HepG2 (cell line): Measurements from ENCODE around the gene AP4M1. TPM values are rescaled to one million over a fixed set of nuclear protein-coding genes. Genes with fewer than 3 reads are reported as not detected.

ENCODE experiments used
- CBFB ChIP-seq: sonication (generic); formaldehyde crosslinking; IDR thresholded peaks from 2 replicates; pipeline ENCODE4 v1.4.0; 2020; ENCODE audit warnings: missing genetic modification reagents
- DPF2 ChIP-seq: sonication (generic); formaldehyde crosslinking; IDR thresholded peaks from 2 replicates; pipeline ENCODE4 v1.4.0; 2020; ENCODE audit warnings: mild to moderate bottlenecking, low read depth, missing genetic modification reagents, borderline replicate concordance
- HOXA3 ChIP-seq: sonication (generic); formaldehyde crosslinking; IDR thresholded peaks from 2 replicates; pipeline ENCODE4 v1.5.0; 2020; ENCODE audit warnings: missing genetic modification reagents
- MED8 ChIP-seq: sonication (generic); formaldehyde crosslinking; IDR thresholded peaks from 2 replicates; pipeline ENCODE4 v1.8.1; 2023; ENCODE audit warnings: mild to moderate bottlenecking, missing genetic modification reagents; ENCODE audit not compliant: insufficient replicate concordance
- PITX1 ChIP-seq: sonication (generic); formaldehyde crosslinking; IDR thresholded peaks from 2 replicates; pipeline ENCODE4 v1.5.1; 2020; ENCODE audit warnings: mild to moderate bottlenecking, missing genetic modification reagents
- POLR2A ChIP-seq, 2 experiments: IDR thresholded peaks; 2 replicates each; pipeline ENCODE4 v1.6.1; 2011; ENCODE audit warnings: low read depth in 2 of 2, low read length in 2 of 2, mild to moderate bottlenecking in 1 of 2, moderate library complexity in 1 of 2; ENCODE audit not compliant: insufficient read depth in 1 of 2
- ZNF34 ChIP-seq: sonication (generic); formaldehyde crosslinking; IDR thresholded peaks from 2 replicates; pipeline ENCODE4 v1.4.0; 2020; ENCODE audit warnings: mild to moderate bottlenecking, missing genetic modification reagents, borderline replicate concordance
- ZNF788 ChIP-seq: sonication (generic); formaldehyde crosslinking; IDR thresholded peaks from 2 replicates; pipeline ENCODE4 v1.5.0; 2020; ENCODE audit warnings: mild to moderate bottlenecking, missing genetic modification reagents, borderline replicate concordance
- ZNF891 ChIP-seq: sonication (generic); formaldehyde crosslinking; IDR thresholded peaks from 2 replicates; pipeline ENCODE4 v1.5.0; 2020; ENCODE audit warnings: mild to moderate bottlenecking, missing genetic modification reagents
- polyA plus RNA-seq, 8 experiments: library from polyadenylated mRNA; depleted of rRNA in 3 of 8; stranded (reverse) in 7 of 8; unstranded in 1 of 8; fragments of >200 nt; fragmentation: Illumina TruSeq in 4 of 8; extraction: Trizol in 4 of 8; gene quantifications; 2 replicates each; pipeline versions ENCODE4 v1.2.1 to v1.2.3, GENCODE V29; 2011 to 2016; ENCODE audit warnings: low read depth in 4 of 8, missing spikeins in 1 of 8, mixed read lengths in 1 of 8; ENCODE audit not compliant: insufficient read depth in 1 of 8
- total RNA-seq, 5 experiments: library from RNA; depleted of rRNA; stranded (reverse); fragments of >200 nt; fragmentation: Illumina TruSeq; extraction: Trizol; gene quantifications; 2 replicates each; pipeline ENCODE4 v1.2.3, GENCODE V29; 2016; ENCODE audit warnings: low read depth in 1 of 5
- TF ChIP-seq, protein P1 (sequence below), 2 experiments: sonication (generic) in 1 of 2; formaldehyde crosslinking in 1 of 2; IDR thresholded peaks; 2 replicates each; pipeline versions ENCODE4 v1.6.1 to v1.9.0; 2014 to 2022; ENCODE audit warnings: antibody characterized with exemption in 1 of 2, borderline replicate concordance in 1 of 2, inconsistent platforms in 1 of 2, low read depth in 1 of 2, missing genetic modification reagents in 1 of 2
- TF ChIP-seq, protein P2 (sequence below): sonication (generic); formaldehyde crosslinking; IDR thresholded peaks from 2 replicates; pipeline ENCODE4 v1.4.0; 2020; ENCODE audit warnings: mild to moderate bottlenecking, missing genetic modification reagents
- TF ChIP-seq, protein P3 (sequence below): IDR thresholded peaks from 2 replicates; pipeline ENCODE4 v1.6.1; 2016; ENCODE audit warnings: missing compliant biosample characterization, missing genetic modification reagents, borderline replicate concordance
- TF ChIP-seq, protein P4 (sequence below): sonication (generic); formaldehyde crosslinking; IDR thresholded peaks from 2 replicates; pipeline ENCODE4 v1.5.1; 2020; ENCODE audit warnings: missing genetic modification reagents, mild to moderate bottlenecking, borderline replicate concordance

AP4M1 gene
- total and polyA plus RNA-seq, 2 of the 13 experiments (the other 11 are each of a cell fraction or from before 2014, with no cell fraction given): 6.3 to 9.7 TPM

DNA sequence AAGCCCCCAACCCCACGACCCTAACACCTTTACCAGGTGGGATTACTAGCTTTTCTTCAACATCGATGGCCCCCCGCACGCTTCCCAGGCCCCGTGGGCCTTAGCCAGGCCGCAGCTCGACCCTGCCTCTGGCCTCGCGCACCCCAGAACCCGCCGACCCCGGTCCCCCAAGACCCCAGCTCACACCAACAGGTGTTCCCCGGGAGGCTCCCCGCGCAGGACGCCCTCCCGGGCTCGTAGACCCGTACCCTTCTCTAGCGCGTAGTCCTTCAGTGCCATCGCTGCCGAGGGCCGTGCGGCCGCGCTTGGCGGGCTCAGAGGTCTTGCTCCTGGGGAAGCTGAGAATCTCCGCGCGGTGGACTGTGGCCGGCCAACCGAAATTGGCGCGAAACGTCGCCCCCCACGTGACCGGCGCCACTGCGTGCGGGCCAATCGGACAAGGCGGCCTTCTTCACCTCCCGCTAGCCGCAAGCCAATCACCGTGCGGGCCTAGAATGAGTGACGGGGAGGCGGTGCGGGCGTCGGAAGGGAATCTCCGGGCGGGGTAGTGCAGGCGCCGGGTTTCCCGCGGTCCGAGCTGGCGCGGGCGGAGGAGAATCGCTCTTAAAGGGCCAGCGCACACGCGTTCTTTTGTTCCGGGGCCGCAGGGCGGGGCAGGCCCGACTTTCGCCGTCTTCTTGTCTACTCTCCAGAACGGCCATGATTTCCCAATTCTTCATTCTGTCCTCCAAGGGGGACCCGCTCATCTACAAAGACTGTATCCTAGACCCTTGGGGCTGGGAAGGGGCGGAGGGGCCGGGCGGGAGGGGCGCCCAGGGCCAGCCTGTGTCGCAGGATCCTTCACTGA lies at the start of gene AP4M1, which contains the start of gene MCM7 (continued):
- TF ChIP-seq, protein P1, sequence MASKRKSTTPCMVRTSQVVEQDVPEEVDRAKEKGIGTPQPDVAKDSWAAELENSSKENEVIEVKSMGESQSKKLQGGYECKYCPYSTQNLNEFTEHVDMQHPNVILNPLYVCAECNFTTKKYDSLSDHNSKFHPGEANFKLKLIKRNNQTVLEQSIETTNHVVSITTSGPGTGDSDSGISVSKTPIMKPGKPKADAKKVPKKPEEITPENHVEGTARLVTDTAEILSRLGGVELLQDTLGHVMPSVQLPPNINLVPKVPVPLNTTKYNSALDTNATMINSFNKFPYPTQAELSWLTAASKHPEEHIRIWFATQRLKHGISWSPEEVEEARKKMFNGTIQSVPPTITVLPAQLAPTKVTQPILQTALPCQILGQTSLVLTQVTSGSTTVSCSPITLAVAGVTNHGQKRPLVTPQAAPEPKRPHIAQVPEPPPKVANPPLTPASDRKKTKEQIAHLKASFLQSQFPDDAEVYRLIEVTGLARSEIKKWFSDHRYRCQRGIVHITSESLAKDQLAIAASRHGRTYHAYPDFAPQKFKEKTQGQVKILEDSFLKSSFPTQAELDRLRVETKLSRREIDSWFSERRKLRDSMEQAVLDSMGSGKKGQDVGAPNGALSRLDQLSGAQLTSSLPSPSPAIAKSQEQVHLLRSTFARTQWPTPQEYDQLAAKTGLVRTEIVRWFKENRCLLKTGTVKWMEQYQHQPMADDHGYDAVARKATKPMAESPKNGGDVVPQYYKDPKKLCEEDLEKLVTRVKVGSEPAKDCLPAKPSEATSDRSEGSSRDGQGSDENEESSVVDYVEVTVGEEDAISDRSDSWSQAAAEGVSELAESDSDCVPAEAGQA (IDR thresholded peaks at IDR 0.05; ENCODE audit: low read depth): peak; percentile 51; the same call in 1 of the 2 replicates
- TF ChIP-seq, protein P1 (CRISPR knock-in tag; IDR thresholded peaks at IDR 0.05; ENCODE audit: borderline replicate concordance): no peak
- TF ChIP-seq, protein P2, sequence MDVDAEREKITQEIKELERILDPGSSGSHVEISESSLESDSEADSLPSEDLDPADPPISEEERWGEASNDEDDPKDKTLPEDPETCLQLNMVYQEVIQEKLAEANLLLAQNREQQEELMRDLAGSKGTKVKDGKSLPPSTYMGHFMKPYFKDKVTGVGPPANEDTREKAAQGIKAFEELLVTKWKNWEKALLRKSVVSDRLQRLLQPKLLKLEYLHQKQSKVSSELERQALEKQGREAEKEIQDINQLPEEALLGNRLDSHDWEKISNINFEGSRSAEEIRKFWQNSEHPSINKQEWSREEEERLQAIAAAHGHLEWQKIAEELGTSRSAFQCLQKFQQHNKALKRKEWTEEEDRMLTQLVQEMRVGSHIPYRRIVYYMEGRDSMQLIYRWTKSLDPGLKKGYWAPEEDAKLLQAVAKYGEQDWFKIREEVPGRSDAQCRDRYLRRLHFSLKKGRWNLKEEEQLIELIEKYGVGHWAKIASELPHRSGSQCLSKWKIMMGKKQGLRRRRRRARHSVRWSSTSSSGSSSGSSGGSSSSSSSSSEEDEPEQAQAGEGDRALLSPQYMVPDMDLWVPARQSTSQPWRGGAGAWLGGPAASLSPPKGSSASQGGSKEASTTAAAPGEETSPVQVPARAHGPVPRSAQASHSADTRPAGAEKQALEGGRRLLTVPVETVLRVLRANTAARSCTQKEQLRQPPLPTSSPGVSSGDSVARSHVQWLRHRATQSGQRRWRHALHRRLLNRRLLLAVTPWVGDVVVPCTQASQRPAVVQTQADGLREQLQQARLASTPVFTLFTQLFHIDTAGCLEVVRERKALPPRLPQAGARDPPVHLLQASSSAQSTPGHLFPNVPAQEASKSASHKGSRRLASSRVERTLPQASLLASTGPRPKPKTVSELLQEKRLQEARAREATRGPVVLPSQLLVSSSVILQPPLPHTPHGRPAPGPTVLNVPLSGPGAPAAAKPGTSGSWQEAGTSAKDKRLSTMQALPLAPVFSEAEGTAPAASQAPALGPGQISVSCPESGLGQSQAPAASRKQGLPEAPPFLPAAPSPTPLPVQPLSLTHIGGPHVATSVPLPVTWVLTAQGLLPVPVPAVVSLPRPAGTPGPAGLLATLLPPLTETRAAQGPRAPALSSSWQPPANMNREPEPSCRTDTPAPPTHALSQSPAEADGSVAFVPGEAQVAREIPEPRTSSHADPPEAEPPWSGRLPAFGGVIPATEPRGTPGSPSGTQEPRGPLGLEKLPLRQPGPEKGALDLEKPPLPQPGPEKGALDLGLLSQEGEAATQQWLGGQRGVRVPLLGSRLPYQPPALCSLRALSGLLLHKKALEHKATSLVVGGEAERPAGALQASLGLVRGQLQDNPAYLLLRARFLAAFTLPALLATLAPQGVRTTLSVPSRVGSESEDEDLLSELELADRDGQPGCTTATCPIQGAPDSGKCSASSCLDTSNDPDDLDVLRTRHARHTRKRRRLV (CRISPR knock-in tag): no peak
- TF ChIP-seq, protein P3, sequence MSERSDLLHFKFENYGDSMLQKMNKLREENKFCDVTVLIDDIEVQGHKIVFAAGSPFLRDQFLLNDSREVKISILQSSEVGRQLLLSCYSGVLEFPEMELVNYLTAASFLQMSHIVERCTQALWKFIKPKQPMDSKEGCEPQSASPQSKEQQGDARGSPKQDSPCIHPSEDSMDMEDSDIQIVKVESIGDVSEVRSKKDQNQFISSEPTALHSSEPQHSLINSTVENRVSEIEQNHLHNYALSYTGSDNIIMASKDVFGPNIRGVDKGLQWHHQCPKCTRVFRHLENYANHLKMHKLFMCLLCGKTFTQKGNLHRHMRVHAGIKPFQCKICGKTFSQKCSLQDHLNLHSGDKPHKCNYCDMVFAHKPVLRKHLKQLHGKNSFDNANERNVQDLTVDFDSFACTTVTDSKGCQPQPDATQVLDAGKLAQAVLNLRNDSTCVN: no peak
- peak; percentile 21 for TF ChIP-seq MED8 (CRISPR knock-in tag)
- TF ChIP-seq HOXA3 (CRISPR knock-in tag): no peak
- no peak; the same call in 1 of the 2 replicates for TF ChIP-seq ZNF891 (CRISPR knock-in tag)
- TF ChIP-seq DPF2: no peak
- peak; percentile 22 for TF ChIP-seq CBFB (CRISPR knock-in tag)
- TF ChIP-seq, protein P4, sequence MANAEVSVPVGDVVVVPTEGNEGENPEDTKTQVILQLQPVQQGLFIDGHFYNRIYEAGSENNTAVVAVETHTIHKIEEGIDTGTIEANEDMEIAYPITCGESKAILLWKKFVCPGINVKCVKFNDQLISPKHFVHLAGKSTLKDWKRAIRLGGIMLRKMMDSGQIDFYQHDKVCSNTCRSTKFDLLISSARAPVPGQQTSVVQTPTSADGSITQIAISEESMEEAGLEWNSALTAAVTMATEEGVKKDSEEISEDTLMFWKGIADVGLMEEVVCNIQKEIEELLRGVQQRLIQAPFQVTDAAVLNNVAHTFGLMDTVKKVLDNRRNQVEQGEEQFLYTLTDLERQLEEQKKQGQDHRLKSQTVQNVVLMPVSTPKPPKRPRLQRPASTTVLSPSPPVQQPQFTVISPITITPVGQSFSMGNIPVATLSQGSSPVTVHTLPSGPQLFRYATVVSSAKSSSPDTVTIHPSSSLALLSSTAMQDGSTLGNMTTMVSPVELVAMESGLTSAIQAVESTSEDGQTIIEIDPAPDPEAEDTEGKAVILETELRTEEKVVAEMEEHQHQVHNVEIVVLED (CRISPR knock-in tag): peak; percentile 95
- TF ChIP-seq PITX1: peak; percentile 37; the same call in 1 of the 2 replicates
- peak; percentile 70; the same call in 1 of the 2 replicates for TF ChIP-seq ZNF788 (CRISPR knock-in tag)
- TF ChIP-seq ZNF34 (CRISPR knock-in tag): 0 out of 2 replicates have a peak, but pooled peaks have one; percentile 18
- peak; percentile 57 to 72; a peak in 3 of 4 replicates for TF ChIP-seq POLR2A (IDR thresholded peaks at IDR 0.05; ENCODE audit: insufficient read depth in 1 of 2, low read depth in 2 of 2, low read length in 2 of 2)
